HG03575 (cell line): ENCODE measurements around the gene MOB1A.
"Not testable (repeated sequence)": the region's sequence is repeated elsewhere in the genome, so short reads cannot be mapped to it uniquely, and the experiment has no call there.

Experiments used
- ATAC-seq: cut with Tn5 transposase; IDR thresholded peaks from one replicate; pipeline ENCODE4 v1.9.1; 2021; ENCODE audit not compliant: unreplicated experiment, insufficient number of reproducible peaks, low FRiP score; ENCODE audit errors: extremely low read depth

Gene MOB1A

GRCh38 chr2:74162951-74163350 is 15.7 kb downstream of the MOB1A start:
- ATAC-seq: no peak

GRCh38 chr2:74155830-74156229 is 22.8 kb downstream of the MOB1A start:
- ATAC-seq: no peak

- no peak for ATAC-seq
Measured at GRCh38 chr2:74152954-74153353, 25.7 kb downstream of the MOB1A start.

- ATAC-seq: no peak
Measured at GRCh38 chr2:74149570-74150319, 28.9 kb downstream of the MOB1A start.

- no peak for ATAC-seq
Measured at GRCh38 chr2:74149247-74149525, 29.5 kb downstream of the MOB1A start.

GRCh38 chr2:74148457-74149246 is 30.0 kb downstream of the MOB1A start:
- ATAC-seq: no peak

- ATAC-seq: peak; percentile 38
Measured at GRCh38 chr2:74147727-74148456, 30.8 kb downstream of the MOB1A start, which contains the start of gene BOLA3. BOLA3 (minus strand) TSS chr2:74147912; CDS start chr2:74147874, 38 bp downstream.

GRCh38 chr2:74146929-74147726 is 31.6 kb downstream of the MOB1A start:
- ATAC-seq: no peak

- ATAC-seq: no peak
Measured at GRCh38 chr2:74142340-74142739, 36.3 kb downstream of the MOB1A start.

- no peak for ATAC-seq
Measured at GRCh38 chr2:74138600-74139323, 39.9 kb downstream of the MOB1A start.

- no peak for ATAC-seq
Measured at GRCh38 chr2:74137651-74138599, 40.8 kb downstream of the MOB1A start.

GRCh38 chr2:74131901-74132300 is 46.8 kb downstream of the MOB1A start:
- no peak for ATAC-seq

GRCh38 chr2:74130211-74130995 is 48.3 kb downstream of the MOB1A start:
- no peak for ATAC-seq

- ATAC-seq: no peak
Measured at GRCh38 chr2:74128206-74128605, 50.5 kb downstream of the MOB1A start.

- ATAC-seq: not testable (repeated sequence)
Measured at GRCh38 chr2:74123955-74124354, 54.7 kb downstream of the MOB1A start.

GRCh38 chr2:74121846-74122245 is 56.8 kb downstream of the MOB1A start:
- not testable (repeated sequence) for ATAC-seq
